Caco-2 (cell line): ENCODE results near the gene FYB2. TPM values are rescaled to one million over a fixed set of nuclear protein-coding genes. Genes with fewer than 3 reads are reported as not detected.

Experiments
- BruUV-seq: library from RNA; stranded (reverse); fragments of 400-500 nt; replicated peaks from 2 replicates; lab custom pipeline; 2021; lab: Mats Ljungman, UMichigan
- CTCF ChIA-PET: fragments of 300-600 bp; sonication (Branson Sonifier 250); formaldehyde crosslinking; loops from one replicate; lab custom pipeline; 2022; ENCODE audit warnings: antibody characterized with exemption; lab: Charles Lee
- POLR2A ChIA-PET: fragments of 300-600 bp; sonication (Branson Sonifier 250); formaldehyde crosslinking; loops from one replicate; lab custom pipeline; 2022; ENCODE audit warnings: antibody characterized with exemption; lab: Charles Lee
- DNase-seq, 2 experiments: peaks; one replicate each; pipeline versions ENCODE4 v3.0.0 to v3.0.0-alpha.2; 2020 to 2022
- H3K27me3 ChIP-seq: replicated peaks from 2 replicates; pipeline ENCODE4 v1.6.0; 2011; ENCODE audit warnings: low read length; ENCODE audit not compliant: control insufficient read depth, insufficient read depth
- H3K36me3 ChIP-seq: 2 replicates; pipeline ENCODE4 v1.5.1; 2011; ENCODE audit warnings: low read length; ENCODE audit not compliant: control insufficient read depth, insufficient read depth
- H3K4me1 ChIP-seq: fragments of 250-450 bp; sonication (Bioruptor Pico); 2 replicates; pipeline ENCODE4 v1.5.1; 2020; ENCODE audit warnings: mild to moderate bottlenecking
- H3K4me3 ChIP-seq: 2 replicates; pipeline ENCODE4 v1.5.1; 2011; ENCODE audit warnings: low read depth, mild to moderate bottlenecking, control low read depth, low read length
- H3K9me3 ChIP-seq: fragments of 250-450 bp; sonication (Bioruptor Pico); 2 replicates; pipeline ENCODE4 v1.5.1; 2020; ENCODE audit warnings: mild to moderate bottlenecking, moderate library complexity
- H3K27ac Mint-ChIP-seq: one replicate; pipeline ENCODE4 v1.8.0; 2022; ENCODE audit warnings: mixed read lengths; ENCODE audit not compliant: unreplicated experiment
- H3K27me3 Mint-ChIP-seq: one replicate; pipeline ENCODE4 v1.8.0; 2022; ENCODE audit warnings: mixed read lengths; ENCODE audit not compliant: insufficient read depth, unreplicated experiment
- H3K36me3 Mint-ChIP-seq: one replicate; pipeline ENCODE4 v1.8.0; 2022; ENCODE audit warnings: mild to moderate bottlenecking, mixed read lengths; ENCODE audit not compliant: insufficient read depth, unreplicated experiment
- H3K4me1 Mint-ChIP-seq: one replicate; pipeline ENCODE4 v1.8.0; 2022; ENCODE audit warnings: low read depth, mixed read lengths; ENCODE audit not compliant: unreplicated experiment
- H3K4me3 Mint-ChIP-seq: one replicate; pipeline ENCODE4 v1.8.0; 2022; ENCODE audit warnings: mild to moderate bottlenecking, moderate library complexity, mixed read lengths; ENCODE audit not compliant: unreplicated experiment
- H3K9me3 Mint-ChIP-seq: one replicate; pipeline ENCODE4 v1.8.0; 2022; ENCODE audit warnings: mixed read lengths; ENCODE audit not compliant: unreplicated experiment
- CTCF ChIP-seq, 2 experiments: fragments of 200-600 bp in 1 of 2; IDR thresholded peaks; 1 replicate in 1 of 2; 2 replicates in 1 of 2; pipeline versions ENCODE4 v1.5.1 to v1.8.0; 2011 to 2022; ENCODE audit warnings: antibody characterized with exemption in 1 of 2, control low read depth in 1 of 2, inconsistent platforms in 1 of 2, low read depth in 1 of 2, low read length in 1 of 2, mild to moderate bottlenecking in 1 of 2, moderate library complexity in 1 of 2; ENCODE audit not compliant: insufficient read depth in 1 of 2, severe bottlenecking in 1 of 2, unreplicated experiment in 1 of 2
- intact Hi-C: fragments of 100-400 bp; cut with micrococcal nuclease; formaldehyde crosslinking; loops from one replicate; pipeline ENCODE4 v1.10.0; 2022; ENCODE audit not compliant: unreplicated experiment
- total RNA-seq: library from RNA; stranded (reverse); gene quantifications from 2 replicates; pipeline ENCODE4 v1.2.3, GENCODE V29; 2022

The FYB2 gene
- total RNA-seq, 1 experiment from 2014 or later: 2.7 TPM

GRCh38 chr1:56850411-56850810 lies 31.2 kb upstream of the FYB2 start:
- Mint-ChIP-seq H3K27ac (no peak overlapping the region), H3K4me1 (peaks cover 10% of the 10 kb centered on the region), H3K36me3 (no peaks in the 10 kb centered on the region), H3K27me3 (no peaks in the 10 kb centered on the region), H3K9me3 (no peaks in the 10 kb centered on the region), H3K4me3 (no peak overlapping the region)
- H3K36me3 ChIP-seq: no peaks in the 10 kb centered on the region
- POLR2A ChIA-PET: no interaction called here
- BruUV-seq: no TSS peak
- no peak for DNase-seq
- H3K27me3 ChIP-seq: no peaks in the 10 kb centered on the region
- H3K9me3 ChIP-seq: no peaks in the 10 kb centered on the region
- intact Hi-C loops: no loop called here
- CTCF ChIA-PET: no interaction called here
- no peak for TF ChIP-seq CTCF (IDR thresholded peaks at IDR 0.05; ENCODE audit: insufficient read depth in 1 of 2, low read depth in 1 of 2, low read length in 1 of 2, severe bottlenecking in 1 of 2, unreplicated experiment in 1 of 2)
- no peaks in the 10 kb centered on the region; the same call in 1 of the 2 replicates for H3K4me1 ChIP-seq
- H3K4me3 ChIP-seq: no peak overlapping the region

DNA sequence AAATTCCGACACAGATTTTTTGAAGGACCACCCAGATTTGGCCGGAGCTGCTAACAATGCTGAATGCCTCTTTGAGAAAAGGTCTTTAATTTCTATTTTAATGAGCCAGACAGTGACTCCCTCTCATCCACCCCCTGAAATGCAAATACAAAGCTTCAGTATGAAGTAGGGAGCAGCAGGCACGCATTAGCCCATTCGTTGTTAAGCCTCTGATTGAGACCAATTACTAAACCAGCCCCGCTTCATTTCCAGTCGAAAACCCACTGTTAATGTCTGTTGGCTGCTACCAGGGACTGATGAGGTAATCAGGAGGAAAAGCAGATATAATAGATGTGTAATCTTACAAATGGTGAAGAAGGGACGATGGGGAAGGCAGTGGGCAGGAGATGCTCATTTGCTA lies 30.5 kb upstream of the FYB2 start:
- no peaks in the 10 kb centered on the region for H3K27me3 ChIP-seq
- intact Hi-C loops: no loop called here
- H3K9me3 ChIP-seq: no peaks in the 10 kb centered on the region
- H3K4me1 ChIP-seq: no peaks in the 10 kb centered on the region; the same call in 1 of the 2 replicates
- no peak overlapping the region for H3K4me3 ChIP-seq
- POLR2A ChIA-PET: no interaction called here
- Mint-ChIP-seq H3K9me3 (no peaks in the 10 kb centered on the region), H3K27ac (no peak overlapping the region), H3K4me3 (no peak overlapping the region), H3K36me3 (no peaks in the 10 kb centered on the region), H3K4me1 (peaks cover 10% of the 10 kb centered on the region), H3K27me3 (no peaks in the 10 kb centered on the region)
- no peak for TF ChIP-seq CTCF (IDR thresholded peaks at IDR 0.05; ENCODE audit: insufficient read depth in 1 of 2, low read depth in 1 of 2, low read length in 1 of 2, severe bottlenecking in 1 of 2, unreplicated experiment in 1 of 2)
- DNase-seq: no peak
- BruUV-seq: no TSS peak
- H3K36me3 ChIP-seq: no peaks in the 10 kb centered on the region
- CTCF ChIA-PET: no interaction called here

DNA sequence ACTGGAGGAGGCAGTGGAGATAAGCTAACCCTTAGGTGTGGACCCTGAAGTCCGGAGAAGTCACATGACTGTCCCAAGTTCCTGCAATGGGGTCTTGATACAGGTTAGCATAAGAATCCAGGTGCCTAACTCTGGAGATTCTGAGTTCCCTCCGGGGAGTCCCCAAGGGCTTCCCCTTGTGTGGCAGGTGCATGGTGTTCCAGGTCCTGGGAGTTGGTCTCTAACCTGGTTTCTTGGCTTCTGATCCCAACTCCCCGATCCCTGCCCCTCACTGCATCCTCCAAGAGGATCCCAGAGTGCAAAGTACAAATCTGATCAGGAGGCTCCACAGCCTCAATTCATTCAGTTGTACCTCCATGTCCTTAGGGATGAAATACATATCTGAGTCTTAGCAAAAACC lies 26.1 kb upstream of the FYB2 start:
- Histone ChIP-seq H3K4me1 (no peaks in the 10 kb centered on the region), H3K36me3 (no peaks in the 10 kb centered on the region), H3K4me3 (no peak overlapping the region), H3K9me3 (no peaks in the 10 kb centered on the region), H3K27me3 (no peaks in the 10 kb centered on the region)
- Mint-ChIP-seq H3K36me3 (no peaks in the 10 kb centered on the region), H3K9me3 (no peaks in the 10 kb centered on the region), H3K27me3 (no peaks in the 10 kb centered on the region), H3K4me3 (no peak overlapping the region), H3K4me1 (no peaks in the 10 kb centered on the region), H3K27ac (no peak overlapping the region)
- intact Hi-C loops: no loop called here
- ChIA-PET POLR2A (no interaction called here), CTCF (no interaction called here)
- TF ChIP-seq CTCF (IDR thresholded peaks at IDR 0.05; ENCODE audit: insufficient read depth in 1 of 2, low read depth in 1 of 2, low read length in 1 of 2, severe bottlenecking in 1 of 2, unreplicated experiment in 1 of 2): no peak
- BruUV-seq: no TSS peak
- no peak for DNase-seq
